HG03354 (cell line): ENCODE measurements around the gene RXFP4.
"Not testable (repeated sequence)": the region's sequence is repeated elsewhere in the genome, so short reads cannot be mapped to it uniquely, and the experiment has no call there.

Source experiments
- ATAC-seq: cut with Tn5 transposase; IDR thresholded peaks from one replicate; pipeline ENCODE4 v1.9.1; 2021; ENCODE audit warnings: mild to moderate bottlenecking; ENCODE audit not compliant: unreplicated experiment, poor library complexity, severe bottlenecking

The RXFP4 gene

DNA sequence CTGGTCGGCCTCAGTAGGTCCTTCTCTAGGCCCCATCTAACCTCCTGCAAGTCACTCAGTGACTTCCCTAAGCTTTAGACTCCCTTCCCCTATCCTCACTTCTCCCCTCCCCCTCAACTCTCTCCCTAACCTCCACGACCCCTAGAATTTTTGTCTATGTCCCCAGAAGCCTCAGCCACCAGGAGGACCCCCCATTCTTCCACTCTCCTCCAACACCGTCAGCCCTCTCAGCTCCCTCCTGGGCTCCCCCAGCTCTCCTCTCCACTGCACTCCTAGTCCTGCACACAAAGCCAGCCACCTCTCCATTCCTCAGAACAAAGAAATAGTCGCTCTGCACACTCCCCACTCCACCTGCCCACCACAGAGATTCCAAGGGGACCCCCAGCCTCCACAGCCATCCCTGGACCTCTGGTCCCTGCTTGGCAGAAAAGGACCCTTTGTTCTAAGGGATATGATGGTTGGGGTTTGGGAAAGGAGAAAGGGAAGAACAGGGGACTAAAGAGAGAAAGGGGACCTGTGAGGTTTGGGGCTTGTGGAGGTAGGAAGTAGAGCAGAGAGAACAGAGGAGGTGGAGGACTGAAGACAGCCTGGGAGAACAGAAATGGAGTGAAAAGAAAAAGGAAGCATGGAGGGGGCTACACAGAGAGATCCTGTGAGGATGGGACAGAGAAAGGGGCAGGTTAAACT is 34.1 kb downstream of the RXFP4 start:
- no peak for ATAC-seq

DNA sequence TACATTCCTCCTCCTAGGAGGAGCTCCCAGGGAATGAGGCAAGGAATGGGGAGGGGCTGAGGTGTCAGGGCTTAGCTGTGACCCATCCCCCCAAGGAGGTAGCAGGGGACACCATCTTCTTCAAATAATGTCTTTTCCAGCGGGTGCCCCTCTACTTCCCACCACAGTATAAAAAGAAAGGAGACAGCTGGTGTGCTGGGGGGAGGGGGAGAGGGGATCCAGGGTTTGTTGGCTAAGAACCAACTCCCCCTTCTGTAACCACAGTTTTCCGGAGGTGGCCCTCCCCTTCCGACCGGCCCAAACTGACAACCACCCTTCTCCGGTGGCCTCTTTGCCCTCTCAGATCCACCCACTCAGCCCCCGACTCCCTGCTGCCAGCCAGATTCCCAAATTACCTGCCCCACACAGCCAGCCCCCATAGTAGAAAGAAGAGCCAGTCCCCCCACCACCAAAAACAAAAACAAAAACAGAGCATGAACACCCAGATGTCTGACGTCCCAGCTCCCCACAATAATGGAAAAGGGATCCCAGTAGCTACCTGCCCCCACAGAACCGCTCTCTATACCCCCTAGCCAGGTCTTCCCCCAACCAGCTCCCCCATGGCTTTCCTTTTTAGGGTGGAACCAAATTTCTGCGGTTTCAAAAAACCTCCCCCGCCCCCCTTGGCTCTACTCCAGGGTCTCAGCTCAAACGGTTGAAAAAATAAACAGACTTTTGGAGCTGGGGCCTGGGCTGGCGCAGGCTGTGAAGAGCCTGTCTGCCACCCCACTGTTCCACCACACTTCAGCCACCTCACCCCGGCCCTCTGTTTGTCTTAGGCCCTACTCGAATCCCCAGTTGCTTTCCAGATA is 34.8 kb downstream of the RXFP4 start:
- ATAC-seq, result no peak

DNA sequence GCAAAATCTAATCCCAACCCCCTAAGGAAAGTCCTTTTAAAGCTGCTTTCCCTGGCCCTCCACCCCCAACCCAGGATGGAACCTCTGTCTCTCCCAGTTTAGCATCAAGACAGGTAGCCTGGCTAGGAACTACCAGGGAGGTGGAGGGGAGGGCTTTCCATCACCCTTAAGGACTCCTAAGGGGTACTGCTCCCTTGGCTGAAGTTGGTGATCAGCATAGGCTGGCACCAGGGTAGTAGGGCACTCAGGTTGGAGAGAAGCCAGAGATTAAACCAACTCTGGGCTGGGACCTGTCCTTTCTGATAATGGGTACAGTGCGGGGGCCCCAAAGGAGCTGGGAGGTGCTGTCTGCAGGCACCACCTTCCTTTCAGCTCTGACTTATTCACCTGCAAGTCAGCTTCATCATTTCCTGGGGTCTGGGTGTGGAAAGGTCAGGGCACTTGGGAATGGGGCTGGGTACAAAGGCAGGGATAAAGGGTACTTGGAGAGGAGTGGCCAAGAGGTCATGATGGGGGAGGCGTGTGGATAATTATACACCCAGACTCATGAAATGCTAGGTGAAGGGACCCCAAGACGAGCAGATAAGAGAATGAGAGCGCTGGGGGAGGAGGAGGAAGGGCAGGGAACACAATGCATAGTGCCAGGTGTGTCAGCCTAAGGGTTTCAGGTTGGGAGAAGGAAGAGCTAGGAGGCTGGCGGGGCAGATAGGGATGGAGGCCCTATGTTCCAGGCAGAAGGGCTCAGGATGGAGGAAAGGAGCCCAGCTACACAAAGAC is 35.7 kb downstream of the RXFP4 start:
- no peak for ATAC-seq

DNA sequence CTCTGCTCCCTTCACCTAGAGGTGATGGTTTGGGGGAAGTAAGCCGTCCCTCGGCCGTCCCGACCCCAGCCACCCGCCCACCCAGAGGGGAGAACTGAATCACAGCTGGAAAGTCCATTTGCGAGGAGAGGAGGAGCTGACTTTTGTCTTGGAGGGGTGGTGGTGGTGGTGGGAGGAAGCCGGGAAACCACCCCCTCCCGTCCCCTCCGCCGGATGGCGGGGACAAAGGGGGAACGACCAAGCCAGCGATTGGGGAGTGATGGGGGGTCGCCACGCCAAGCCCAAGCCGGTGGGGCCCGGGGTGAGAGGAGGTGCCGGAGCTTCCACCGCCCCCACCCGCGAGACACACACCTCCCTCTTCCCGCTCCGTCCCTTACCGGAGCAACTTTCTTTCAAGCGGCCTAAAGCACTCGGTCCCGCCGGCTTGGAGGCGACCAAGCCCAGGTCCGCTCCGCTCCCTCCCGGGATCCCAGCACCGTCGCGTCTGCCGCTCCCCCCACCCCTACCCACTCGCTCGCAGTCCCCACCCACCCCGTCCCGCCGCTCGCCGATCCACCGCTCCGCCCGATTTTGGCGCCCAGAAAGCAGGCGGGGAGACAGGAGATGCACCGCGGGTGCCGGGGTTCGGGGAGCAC is 36.4 kb downstream of the RXFP4 start:
- peak; percentile 14 for ATAC-seq

DNA sequence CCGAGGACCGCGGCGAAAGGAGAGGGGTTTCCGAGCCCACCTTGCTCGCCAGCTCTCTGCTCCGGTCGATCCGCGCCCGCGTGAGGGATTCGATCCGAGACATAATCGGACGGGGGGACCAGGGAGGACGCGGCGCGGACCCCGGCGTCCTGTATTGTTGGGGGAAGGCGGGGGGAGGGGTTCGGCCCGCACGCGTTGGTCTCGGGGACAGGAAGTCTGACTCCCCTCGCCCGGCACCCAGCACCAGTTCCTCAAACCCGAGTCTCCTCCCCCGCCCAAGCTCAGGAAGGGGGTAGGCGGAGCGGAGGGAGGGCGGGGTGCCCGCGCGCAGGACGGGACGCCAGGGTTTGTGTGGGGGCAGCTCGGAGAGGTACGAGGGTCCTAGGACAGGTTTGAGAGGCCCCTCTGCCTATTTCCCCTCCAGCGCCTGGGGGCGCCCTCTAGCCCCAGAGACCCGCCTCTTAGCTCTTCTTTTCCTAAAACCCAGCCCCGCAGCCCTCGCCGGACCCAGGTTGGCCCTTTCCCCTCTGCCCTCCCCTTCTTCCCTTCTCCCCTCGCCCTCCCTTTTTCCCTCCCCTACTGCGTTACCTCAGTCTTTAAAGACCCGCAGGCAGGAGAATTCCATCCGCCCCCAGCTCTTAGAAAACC is 37.0 kb downstream of the RXFP4 start, which contains the start of gene ARHGEF2:
Gene ARHGEF2 (minus strand): TSS at position 223 of the 648 bp plus-strand sequence. CDS start 120 bp downstream, at position 103.
- peak; percentile 50 for ATAC-seq

DNA sequence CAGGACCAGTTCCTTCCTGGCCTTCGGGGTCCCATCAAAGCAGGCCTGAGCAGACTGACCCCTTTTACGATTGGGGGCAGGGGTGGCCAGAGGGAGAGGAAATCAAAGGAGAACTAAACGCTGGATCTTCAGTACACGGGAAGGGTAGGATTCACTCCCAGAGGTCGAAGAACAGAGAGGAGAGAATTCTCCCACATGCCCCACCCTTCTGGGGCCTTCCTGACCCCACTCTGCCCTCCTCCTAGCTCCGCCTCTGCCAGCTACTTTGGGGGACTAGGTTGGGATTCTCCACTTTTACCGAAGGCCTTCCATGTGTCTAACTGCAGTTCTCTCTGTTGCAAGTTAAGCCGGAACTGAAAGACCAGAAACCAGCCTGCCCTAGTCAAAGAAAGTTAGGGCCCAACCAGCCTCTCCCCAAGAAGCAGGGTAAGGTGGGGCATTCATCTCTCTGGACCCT is 37.6 kb downstream of the RXFP4 start:
- no peak for ATAC-seq

DNA sequence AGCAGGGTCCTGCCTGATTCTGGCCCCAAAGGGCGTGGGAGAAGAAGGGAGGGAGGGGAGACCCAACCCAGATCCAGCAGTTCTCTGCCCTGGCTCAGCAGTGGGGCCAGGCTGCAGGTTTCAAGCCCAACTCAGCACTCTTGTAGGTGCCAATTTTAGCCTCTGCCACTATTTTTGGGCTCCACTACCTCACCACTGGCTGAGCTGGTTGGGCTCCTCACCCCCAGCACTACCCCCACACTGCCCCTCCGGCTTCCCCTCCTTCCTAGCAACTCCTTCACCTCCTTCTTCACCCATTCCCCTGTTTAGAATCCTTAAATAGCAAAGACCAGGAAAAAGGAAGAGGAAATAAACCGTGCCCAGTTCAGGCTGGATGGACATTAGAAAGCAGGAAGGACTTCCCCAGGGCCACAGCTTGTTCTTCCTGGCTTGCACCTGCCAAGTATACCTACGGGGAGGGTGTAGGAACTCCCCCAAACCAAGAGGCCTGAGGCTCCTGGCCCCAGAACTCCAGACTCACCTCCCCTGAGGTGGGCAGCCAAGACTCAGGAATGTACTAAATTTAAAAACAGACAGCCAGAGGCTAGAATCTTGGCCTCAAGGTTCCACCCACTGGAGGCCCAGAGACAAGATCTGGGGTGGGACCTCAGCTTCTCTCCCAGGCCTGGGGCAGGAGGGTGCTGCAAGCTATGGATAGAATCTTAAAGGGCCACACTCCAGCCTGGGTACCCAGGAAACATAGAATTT is 38.3 kb downstream of the RXFP4 start:
- ATAC-seq, result no peak

DNA sequence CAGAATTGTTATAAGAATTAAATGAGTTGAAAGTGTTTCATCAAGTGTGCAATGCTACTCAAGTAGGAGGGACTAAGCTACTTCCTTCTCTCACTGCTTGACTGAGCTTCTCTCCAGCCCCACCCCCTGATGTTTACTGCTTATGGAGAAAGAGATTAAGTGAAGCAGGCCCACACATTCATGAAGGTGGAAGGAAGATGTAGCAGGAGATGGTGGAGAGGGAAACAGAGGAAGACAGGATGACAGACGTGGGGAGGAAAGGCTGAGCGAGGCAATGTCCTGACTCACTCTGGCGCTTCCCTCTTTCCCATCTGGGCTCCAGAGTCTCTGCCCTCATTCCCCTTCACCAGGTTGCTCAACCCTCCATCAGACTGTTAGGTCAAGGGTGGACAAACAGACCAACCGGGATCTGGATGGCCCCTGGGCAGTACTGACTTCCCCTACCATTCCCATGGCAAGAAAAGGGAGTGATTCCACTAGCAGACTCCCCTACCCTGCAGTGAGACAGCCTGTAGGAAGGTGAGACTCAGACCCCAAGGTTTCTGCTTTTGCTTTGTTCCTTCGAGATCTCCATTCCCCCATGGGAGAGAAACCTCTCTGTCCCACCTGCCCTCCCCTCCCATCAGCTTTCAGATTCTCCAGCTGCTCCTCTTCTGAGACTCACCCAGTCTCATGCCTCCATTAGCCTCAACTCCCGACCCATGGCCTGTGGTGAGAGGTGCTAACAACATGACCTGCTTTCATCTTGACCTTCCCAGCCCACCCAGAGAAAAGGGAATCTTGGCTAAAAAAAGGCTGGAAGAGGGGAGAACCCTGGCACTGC is 40.0 kb downstream of the RXFP4 start:
- ATAC-seq, result no peak

DNA sequence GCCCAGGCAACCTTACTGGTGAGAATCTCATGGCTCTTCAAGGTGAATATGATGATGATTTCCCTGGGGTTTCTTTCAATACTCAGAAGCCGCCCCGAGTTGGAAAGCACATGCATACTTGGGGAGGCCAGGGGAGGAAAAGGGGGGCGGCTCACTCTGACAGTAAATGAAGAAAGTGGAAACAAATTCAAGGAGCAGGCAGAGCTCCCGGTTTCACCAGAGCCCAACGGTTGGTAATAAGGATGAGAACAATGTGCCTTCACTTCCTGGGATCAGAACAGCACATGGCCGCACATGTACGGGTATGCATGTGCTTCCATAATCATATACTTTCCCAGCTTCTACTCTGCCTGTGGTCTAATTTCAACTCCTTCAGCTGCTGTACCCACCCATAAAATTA is 40.7 kb downstream of the RXFP4 start:
- no peak for ATAC-seq

DNA sequence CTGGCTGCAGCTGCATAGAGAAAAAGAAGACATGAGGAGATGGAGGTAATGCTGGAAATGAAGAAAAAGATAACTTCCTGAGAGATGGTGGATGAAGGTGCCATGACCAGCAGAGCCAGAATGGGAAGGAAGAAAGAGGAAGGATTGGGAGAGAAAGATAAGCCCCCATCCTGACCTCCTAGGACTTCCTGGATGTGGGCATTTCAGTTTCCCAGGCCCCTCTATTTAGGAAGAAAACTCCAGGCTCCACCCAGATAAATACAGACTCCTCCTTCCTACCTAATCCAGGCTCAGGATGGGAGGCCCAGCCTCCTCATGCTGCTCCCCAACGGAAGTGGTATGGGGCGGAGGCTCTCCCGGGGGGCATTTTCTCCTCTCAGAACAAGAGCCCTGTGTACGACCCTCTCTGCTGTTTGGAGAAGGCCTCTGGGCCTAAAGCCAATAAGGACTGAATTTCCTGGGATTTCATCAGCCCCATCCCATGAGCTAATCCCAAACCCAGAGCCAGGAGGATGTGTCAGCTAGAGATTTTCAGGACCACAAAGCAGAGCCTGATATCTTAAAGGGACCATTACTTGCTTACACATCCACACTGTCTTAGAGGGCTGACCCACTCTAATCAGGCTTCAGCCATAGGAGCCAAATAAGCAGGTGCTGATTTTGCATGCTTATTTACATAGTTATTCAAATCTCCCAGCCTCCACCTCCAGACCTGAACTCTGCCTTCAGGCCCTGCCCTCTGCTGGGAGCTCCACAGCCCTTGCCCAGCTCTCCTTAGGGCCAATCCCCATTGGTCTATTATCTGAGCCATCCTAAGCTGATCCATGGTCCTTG is 42.0 kb downstream of the RXFP4 start:
- peak; percentile 64 for ATAC-seq

DNA sequence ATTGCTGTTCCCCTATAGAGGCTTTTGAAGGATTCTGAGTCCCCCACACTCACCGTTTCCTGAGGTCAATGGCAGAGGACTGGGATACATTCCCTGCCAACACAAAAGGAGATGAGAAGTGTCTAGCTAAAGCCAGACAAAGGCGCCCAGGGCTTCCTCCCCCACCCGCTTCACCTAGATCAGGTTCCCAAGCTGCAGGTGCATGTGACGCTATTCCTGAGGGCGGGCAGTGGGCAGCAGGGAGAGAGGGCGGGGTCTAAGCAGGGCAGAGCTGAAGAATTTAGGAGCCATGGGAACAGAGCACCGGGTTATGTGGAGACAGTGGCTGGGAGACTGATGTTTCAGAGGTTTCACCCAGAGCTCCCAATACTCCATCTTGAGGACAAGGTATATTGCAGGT is 42.9 kb downstream of the RXFP4 start:
- no peak for ATAC-seq

DNA sequence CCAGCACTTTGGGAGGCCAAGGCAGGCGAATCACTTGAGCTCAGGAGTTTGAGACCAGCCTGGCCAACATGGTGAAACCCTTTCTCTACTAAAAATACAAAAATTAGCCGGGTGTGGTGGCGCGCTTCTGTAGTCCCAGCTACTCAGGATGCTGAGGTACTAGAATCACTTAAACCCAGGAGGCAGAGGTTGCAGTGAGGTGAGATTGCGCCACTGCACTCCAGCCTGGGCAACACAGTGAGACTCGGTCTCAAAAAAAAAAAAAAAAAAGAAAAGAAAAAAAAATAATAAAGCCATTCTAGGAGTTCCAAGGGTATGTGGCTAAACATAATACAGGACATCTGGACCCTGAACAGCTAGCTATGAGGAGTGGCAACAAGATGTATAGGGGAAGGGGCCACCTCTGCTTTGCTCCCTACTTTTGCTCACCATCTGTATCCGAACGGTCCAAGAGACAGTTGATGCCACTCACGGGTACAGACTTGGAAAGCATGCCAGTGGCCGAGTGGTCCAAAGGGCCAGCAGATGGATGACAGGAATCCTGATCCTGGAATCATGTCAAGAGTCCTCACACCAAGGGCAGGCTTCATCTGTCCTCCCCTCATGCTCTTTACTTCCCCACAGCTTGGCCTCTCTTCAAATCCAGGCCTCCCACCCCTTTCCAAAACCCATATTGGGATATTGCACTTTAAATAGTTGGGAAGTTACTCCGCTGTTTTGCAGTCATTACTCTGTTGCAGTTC is 43.6 kb downstream of the RXFP4 start:
- not testable (repeated sequence) for ATAC-seq

DNA sequence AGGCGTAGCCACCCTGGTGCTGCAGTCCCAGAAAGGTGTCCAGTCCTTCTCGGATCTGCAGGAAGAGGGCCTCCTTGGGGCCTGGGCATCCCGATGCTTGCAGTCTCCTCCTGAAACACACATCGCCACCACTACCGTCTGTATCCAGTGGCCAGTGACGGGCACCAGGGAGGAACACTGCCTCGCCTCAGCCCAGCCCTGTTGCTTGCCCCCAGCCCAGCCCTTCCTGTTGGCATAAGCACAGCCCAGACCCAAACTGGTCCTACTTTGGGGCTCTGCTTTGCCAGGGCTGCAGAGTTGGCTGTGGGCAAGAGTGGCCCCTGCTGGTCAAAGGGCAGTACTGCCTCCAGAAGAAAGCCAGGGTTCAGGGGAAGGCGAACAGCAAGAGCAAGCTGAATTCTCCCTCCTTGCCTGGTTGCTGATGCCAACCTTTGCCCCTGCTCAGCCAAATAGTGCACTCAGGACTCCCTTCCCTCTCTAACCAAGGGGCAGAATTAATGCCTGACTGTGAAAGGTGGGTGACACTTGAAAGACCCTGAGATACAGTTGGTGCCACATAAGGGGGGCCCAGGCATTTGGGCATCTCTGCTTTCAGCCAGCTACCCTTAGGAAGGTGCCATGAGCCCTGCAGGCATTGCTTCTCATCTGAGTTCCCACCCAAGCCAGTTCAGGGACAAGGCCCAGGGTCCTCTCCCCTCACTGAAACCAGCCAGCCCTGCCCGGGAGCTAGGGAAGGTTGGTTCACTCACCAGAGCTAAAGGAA is 48.0 kb downstream of the RXFP4 start:
- ATAC-seq, result peak; percentile 72

DNA sequence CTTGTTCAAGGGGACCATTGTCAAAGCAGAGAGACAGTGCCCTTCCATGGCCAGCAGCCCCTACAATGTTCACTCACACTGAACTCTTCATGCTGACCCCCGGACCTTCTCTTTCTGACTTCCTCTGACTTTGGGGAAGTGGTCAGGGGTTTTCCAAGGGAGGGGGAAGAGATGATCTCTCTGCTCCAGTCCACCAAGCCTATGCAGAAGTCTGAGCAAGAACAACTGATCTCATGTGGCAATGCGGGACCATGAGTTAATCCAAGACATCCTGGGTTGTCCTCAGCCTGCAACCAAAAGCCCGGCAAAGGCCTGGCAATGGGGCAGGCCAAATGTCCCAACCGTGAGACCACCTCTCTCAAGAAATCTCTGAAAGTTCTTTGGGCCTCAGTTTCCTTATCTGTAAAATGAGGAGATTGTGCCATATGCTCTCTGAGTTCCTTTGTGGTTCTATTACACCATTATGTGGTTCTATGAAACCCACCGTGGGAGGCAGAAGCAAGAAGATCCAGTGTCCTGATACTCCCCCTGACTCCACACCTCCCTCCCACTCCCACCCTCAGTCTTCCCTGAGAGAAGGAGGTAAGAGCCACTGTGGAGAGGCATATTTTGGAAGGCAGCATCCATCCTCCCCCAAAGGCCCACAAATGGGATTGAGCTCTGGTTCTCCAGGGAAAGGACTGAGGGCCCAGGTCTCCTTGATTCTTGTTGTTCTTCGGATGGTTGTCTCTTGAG is 48.7 kb downstream of the RXFP4 start:
- ATAC-seq, result peak; percentile 31
